Activated gamma-delta T cell treated with Interleukin-2 at 50 U/mL for 16 hours (primary cell): Measurements from ENCODE around the gene SLAMF1.
"Not testable (repeated sequence)": the region's sequence is repeated elsewhere in the genome, so short reads cannot be mapped to it uniquely, and the experiment has no call there.

ENCODE experiments used
- DNase-seq: peaks from one replicate; pipeline ENCODE4 v3.0.0-alpha.2; 2020

SLAMF1 gene, protein sequence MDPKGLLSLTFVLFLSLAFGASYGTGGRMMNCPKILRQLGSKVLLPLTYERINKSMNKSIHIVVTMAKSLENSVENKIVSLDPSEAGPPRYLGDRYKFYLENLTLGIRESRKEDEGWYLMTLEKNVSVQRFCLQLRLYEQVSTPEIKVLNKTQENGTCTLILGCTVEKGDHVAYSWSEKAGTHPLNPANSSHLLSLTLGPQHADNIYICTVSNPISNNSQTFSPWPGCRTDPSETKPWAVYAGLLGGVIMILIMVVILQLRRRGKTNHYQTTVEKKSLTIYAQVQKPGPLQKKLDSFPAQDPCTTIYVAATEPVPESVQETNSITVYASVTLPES

GRCh38 chr1:160646711-160647328 is at the start of gene SLAMF1:
Gene SLAMF1 (minus strand): TSS chr1:160647044. CDS start chr1:160646945, 99 bp downstream.
- no peak for DNase-seq

DNA sequence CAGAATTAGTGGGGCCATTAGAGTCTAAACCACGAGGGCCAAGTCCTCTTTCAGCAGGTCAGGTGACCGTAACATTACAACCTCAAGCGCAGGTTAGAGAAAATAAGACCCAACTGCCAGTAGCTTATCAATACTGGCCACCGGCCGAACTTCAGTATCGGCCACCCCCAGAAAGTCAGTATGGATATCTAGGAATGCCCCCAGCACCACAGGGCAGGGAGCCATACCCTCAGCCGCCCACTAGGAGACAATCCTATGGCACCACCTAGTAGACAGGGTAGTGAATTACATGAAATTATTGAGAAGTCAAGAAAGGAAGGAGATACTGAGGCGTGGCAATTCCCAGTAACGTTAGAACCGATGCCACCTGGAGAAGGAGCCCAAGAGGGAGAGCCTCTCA is 45.5 kb upstream of the SLAMF1 start:
- not testable (repeated sequence) for DNase-seq

DNA sequence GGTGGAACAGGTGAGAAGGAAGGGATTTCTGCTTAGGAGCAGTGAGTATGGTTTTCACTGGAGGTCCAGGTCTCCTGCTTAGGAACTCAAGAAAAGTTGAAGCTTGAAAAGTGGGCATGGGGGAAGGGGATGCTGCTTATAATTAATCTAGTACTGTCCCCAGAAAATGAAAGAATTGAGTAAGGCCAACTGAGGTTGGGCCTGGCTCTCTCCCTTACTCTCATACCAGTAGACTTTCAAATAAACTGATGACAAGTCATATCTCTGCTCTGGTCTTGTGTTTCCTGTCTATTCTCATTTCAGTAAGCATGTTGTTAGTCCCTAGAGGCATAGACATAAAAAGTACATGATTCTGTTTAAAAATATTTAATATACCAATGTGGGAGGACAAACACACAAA is 38.4 kb upstream of the SLAMF1 start:
- no peak for DNase-seq

DNA sequence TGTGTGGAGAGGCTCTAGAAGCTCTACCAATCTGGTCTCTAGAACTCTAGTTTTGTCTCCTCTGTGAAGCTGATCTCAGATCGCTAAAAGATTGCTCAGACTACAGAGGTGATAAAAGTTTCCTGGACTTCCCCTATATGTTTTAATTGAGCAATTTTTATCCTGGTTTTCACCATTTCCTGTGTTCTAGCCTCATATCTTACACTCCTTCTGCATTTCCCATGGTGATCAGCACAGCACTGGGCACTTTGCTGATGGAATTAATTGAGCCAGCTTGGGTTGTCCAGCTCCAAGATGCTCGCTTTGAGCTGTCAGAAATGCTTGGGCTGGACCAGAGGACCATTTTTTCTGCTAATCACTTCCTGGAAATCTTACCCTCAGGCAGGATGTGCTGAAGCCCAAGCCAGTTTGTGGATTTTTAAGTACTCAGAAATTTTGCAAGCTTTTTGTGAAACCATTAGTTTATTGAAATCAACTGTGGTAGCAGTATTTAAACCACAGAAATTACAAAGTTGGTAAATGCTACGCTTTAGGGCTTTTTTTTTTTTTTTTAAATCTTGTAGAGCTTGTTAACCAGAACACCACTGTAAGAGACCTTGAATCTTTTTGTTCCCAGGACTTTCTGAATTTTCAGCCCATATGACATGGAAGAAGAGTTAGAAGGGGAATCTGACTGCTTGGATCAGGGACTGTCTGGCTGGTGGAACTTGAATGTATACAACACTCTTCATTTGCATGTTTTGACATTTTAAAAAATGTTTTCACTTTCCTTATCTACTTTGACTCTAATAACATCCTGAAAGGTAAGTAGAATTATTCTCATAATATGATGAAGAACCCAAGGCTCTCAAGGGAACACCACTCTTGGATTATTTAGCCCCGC is 36.4 kb upstream of the SLAMF1 start:
- no peak for DNase-seq

DNA sequence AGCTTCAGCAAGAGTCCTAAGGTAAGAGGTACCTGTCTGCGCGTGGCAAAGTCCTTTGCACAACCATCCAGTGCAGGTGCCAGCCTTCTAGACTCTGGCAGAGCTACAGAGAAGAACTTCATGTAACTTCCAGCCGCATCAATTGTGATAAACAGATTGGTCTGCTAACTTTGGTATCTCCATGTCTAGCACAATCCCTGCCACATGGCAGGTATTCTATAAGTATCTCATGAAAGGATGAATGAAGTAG is 35.0 kb upstream of the SLAMF1 start:
- no peak for DNase-seq

- peak; percentile 88 for DNase-seq
These were observed 34.4 kb upstream of the SLAMF1 start for GRCh38 chr1:160681066-160681890.

GRCh38 chr1:160680399-160680798 is 33.6 kb upstream of the SLAMF1 start:
- DNase-seq: no peak

DNA sequence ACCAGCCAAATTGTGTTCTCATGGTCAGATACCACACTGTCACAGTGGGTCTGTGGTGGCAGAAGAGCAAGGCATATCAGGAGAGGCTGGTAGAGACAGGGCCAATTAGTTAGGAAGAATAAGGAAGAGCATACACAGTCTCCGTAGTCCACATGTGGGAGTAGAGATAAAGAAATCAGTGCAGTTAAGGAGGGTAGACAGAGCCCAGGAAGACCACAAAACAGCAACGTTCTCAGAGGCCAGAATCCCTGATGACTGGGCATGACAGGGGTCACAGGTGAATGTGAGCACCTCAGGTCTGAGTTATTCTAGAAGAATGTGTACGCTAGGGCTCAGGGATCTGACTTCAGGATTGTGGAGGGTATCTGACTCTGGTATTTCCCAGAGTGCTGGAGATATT is 33.0 kb upstream of the SLAMF1 start:
- no peak for DNase-seq

- DNase-seq: no peak
These were observed 30.2 kb upstream of the SLAMF1 start for GRCh38 chr1:160676869-160677597.

GRCh38 chr1:160675641-160676410 is 29.0 kb upstream of the SLAMF1 start:
- peak; percentile 75 for DNase-seq

DNA sequence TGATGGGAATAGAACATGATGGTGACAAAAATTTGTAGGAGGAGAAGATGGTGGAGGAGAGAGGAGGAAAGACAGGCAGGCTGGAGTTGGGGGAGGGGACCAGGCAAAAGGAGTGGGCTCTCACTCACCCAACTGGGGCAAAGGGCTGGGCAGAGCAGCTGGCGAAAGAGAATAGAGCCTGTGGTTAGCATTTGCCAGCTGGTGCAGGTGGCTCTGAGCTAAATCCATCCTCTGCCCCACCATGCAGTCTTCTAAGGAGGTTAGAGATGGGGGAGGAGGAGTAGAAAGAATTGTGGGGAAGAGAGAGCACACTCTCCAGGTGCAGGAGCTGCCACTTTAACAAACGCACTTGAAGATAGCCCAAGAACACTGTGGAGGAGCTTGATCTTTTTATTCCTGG is 27.6 kb upstream of the SLAMF1 start:
- DNase-seq: no peak

- DNase-seq: no peak
These were observed 26.2 kb upstream of the SLAMF1 start for GRCh38 chr1:160672789-160673695.

DNA sequence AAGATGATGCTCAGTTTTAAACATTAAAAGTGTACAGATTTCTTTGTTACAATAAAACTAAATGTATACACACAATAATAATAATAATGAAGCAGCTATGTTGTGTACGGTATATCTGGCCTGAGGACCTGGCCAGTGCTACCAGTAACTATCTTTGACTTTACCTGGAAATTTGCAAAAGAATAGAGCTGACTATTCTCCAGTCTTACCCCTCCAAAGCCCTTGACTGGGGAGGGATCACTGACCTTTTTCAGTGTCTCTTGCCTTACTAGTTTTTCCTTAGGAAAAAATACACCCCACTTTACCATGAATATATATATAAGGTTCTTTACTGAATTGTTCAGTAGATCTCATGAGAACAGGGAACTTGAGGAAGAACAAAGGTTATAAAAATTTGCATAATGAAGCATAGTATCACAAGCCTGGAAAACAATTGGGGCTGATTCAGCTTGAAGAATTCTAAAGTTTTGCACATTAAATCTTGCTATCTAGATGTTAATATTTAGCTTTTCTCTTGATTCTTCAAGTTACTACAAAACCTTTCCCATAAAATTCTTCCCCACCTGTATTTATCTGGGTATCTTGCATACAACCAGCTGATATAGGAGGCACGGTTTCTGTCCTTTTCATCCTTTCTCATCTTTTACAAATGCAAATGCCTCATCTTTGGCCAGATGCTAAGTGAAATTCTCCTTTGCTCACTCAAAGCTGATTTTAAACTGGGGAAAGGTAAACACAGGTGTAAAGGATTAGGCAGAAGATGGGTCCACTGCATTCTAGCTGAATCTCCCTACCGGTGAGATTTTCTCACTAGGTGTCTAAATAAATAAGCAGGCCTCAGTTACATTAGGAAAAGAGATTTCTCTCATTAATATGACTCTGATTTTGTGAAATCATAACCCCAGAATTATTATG is 25.0 kb upstream of the SLAMF1 start:
- no peak for DNase-seq

DNA sequence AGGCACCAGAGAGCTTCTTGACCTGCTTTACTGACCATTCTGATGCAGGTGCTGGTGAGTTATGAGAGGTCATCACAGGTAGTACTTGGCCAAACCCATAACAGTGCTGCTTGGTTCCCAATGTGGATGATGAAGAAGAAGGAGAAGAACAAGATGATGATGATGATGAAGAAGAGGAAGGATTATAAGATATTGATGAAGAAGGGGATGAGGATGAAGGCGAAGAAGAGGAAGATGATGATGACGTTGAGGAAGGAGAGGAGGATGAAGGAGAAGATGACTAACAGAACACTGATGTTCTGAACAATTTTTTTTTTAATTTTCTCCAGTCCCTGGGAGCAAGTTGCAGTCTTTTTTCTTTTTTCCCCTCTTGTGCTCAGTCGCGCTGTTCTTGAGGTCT is 23.9 kb upstream of the SLAMF1 start:
- DNase-seq: no peak

GRCh38 chr1:160669802-160670201 is 23.0 kb upstream of the SLAMF1 start:
- DNase-seq: no peak

GRCh38 chr1:160669276-160669675 is 22.4 kb upstream of the SLAMF1 start:
- DNase-seq: no peak

DNA sequence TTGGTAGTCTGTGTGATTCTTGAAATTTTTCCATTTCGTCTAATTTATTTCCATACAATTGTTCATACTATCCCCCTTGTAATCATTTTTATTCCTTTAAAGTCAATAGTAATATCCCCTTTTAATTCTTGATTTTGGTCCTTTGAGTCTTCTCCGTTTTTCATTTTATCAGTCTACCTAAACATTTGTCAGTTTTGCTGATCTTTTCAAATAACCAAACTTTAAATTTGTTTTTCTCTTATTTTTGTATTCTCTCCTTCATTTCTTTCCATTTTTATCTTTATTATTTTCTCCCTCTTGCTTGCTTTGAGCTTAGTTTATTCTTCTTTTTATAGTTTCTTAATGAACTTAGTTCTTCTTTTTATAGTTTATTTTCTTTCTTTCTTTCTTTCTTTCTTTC is 21.1 kb upstream of the SLAMF1 start:
- DNase-seq: no peak

- DNase-seq: no peak
These were observed 19.2 kb upstream of the SLAMF1 start for GRCh38 chr1:160666079-160666442.

- DNase-seq: no peak
These were observed 18.7 kb upstream of the SLAMF1 start for GRCh38 chr1:160665330-160666078.
